ENCODE measurements around the gene ANAPC13. TPM values are rescaled to one million over a fixed set of nuclear protein-coding genes. Genes with fewer than 3 reads are reported as not detected.
A peak's percentile ranks its signal among the peaks of the same experiment; 100 is the strongest.

Gene ANAPC13
- total and polyA plus RNA-seq, 12 donors: 25.7 to 119 (median 81.2) TPM

DNA sequence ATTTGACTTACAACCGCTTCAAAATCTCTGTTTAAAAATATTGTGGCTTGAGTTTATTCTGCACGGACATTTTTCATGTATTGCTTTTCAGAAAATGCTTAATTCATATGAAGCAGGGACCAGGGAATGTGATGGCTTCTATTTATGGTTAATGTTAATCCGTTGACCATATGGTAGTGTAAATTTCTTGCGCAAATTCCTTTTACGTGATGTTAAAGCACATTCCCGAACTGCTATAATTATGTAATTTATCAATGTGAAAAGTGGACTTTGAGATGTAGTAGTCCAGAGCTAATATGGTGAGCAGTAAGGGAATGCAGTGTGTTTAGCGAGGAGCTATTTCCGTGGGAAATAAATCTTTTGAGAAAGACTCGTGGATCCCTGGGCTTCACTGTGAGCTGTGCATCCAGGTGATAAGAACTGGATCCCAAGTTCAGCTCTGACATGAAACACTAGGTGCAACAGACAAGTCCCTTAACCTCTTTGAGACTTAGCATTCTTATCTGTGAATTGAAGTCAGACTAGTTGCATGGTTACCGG lies 27.3 kb downstream of the ANAPC13 start:
- Histone ChIP-seq H3K36me3 (no peaks in the 10 kb centered on the region), H3K9me3 (no peaks in the 10 kb centered on the region), H3K4me3 (no peak overlapping the region), H3K27me3 (peaks cover 0 to 4% (median 0%) of the 10 kb centered on the region in 7 donors), H3K4me1 (peaks cover 1 to 32% (median 26%) of the 10 kb centered on the region in 9 donors), H3K27ac (no peak overlapping the region)
- no peak for TF ChIP-seq CTCF (IDR thresholded peaks at IDR 0.05)
- intact Hi-C loops (cut with DNase I): loop anchor here in 1 of 10 donors (10.0 kb wide), 1 partner anchor 64 kb away; no protein-coding TSS in a partner anchor
- 90 to 92% methylated on average over 10 of the region's 10 CpGs for WGBS, 2 donors
- DNase-seq: no peak
- ATAC-seq: no peak

GRCh38 chr3:134457376-134458074 lies 28.3 kb downstream of the ANAPC13 start:
- no peak overlapping the region for H3K27ac ChIP-seq
- H3K27me3 ChIP-seq: peaks cover 0 to 4% (median 0%) of the 10 kb centered on the region in 7 donors
- no peaks in the 10 kb centered on the region for H3K9me3 ChIP-seq
- H3K4me1 ChIP-seq: peaks cover 0 to 23% (median 16%) of the 10 kb centered on the region in 9 donors
- no peak for TF ChIP-seq CTCF (IDR thresholded peaks at IDR 0.05)
- peak in 1 of 8 donors; percentile 13 for ATAC-seq
- no peak overlapping the region for H3K4me3 ChIP-seq
- 79 to 81% methylated on average over 9 of the region's 9 CpGs for WGBS, 2 donors
- intact Hi-C loops (cut with DNase I): loop anchor here in 1 of 10 donors (10.0 kb wide), 1 partner anchor 63 kb away; no protein-coding TSS in a partner anchor
- no peaks in the 10 kb centered on the region for H3K36me3 ChIP-seq
- DNase-seq: no peak

GRCh38 chr3:134453631-134454030 lies 32.2 kb downstream of the ANAPC13 start:
- peak in 1 of 8 donors; percentile 15 for ATAC-seq
- peaks cover 0 to 4% (median 0%) of the 10 kb centered on the region in 7 donors for H3K27me3 ChIP-seq
- no peak overlapping the region for H3K27ac ChIP-seq
- peak in 4 of 9 donors; percentile 10 to 14 (median 12) for TF ChIP-seq CTCF (IDR thresholded peaks at IDR 0.05)
- H3K9me3 ChIP-seq: no peaks in the 10 kb centered on the region
- H3K36me3 ChIP-seq: no peaks in the 10 kb centered on the region
- WGBS, 2 donors: 53 to 55% methylated on average over 6 of the region's 6 CpGs
- H3K4me1 ChIP-seq: no peaks in the 10 kb centered on the region
- DNase-seq: no peak
- intact Hi-C loops (cut with DNase I): loop anchor here in 2 of 10 donors (5.0 to 10.0 kb wide), 2 partner anchors 56 to 59 kb away; no protein-coding TSS in a partner anchor
- H3K4me3 ChIP-seq: no peak overlapping the region

GRCh38 chr3:134449951-134450350 lies 35.8 kb downstream of the ANAPC13 start:
- TF ChIP-seq CTCF (IDR thresholded peaks at IDR 0.05): no peak
- Histone ChIP-seq H3K4me3 (no peak overlapping the region), H3K9me3 (peaks cover 0 to 7% (median 0%) of the 10 kb centered on the region in 11 donors), H3K36me3 (no peaks in the 10 kb centered on the region), H3K4me1 (peaks cover 6 to 29% (median 26%) of the 10 kb centered on the region in 9 donors), H3K27me3 (peaks cover 0 to 4% (median 0%) of the 10 kb centered on the region in 7 donors), H3K27ac (no peak overlapping the region)
- 84 to 93% methylated on average over 3 of the region's 3 CpGs for WGBS, 2 donors
- DNase-seq (no peak), ATAC-seq (no peak)
- intact Hi-C loops (cut with DNase I): loop anchor here in 4 of 10 donors (5.0 to 10.0 kb wide), 4 partner anchors 43 to 68 kb away; no protein-coding TSS in a partner anchor

Measured in heart right ventricle (tissue), 16 donors.